Measurements from ENCODE around the gene EPHA4.

Gene EPHA4

GRCh38 chr2:221425891-221426290 lies 146.2 kb downstream of the EPHA4 start:
- TF ChIP-seq REST (IDR thresholded peaks at IDR 0.05; ENCODE audit: low read depth) (no peak), EP300 (IDR thresholded peaks at IDR 0.05; ENCODE audit: borderline replicate concordance) (no peak), MAX (IDR thresholded peaks at IDR 0.05) (no peak), NFIC (IDR thresholded peaks at IDR 0.05) (no peak), TCF12 (IDR thresholded peaks at IDR 0.05; ENCODE audit: low read depth) (no peak), TEAD4 (IDR thresholded peaks at IDR 0.05) (no peak), EGR1 (IDR thresholded peaks at IDR 0.05) (no peak), RAD21 (IDR thresholded peaks at IDR 0.05; ENCODE audit: low read depth) (no peak), YY1 (IDR thresholded peaks at IDR 0.05; ENCODE audit: low read depth) (no peak), CREB1 (IDR thresholded peaks at IDR 0.05; ENCODE audit: low read depth) (no peak), TAF1 (IDR thresholded peaks at IDR 0.05; ENCODE audit: low read depth) (no peak), FOXM1 (IDR thresholded peaks at IDR 0.05; ENCODE audit: borderline replicate concordance, low read depth) (no peak), CEBPB (IDR thresholded peaks at IDR 0.05) (no peak), ZBTB7A (IDR thresholded peaks at IDR 0.05; ENCODE audit: low read depth) (no peak)

- TF ChIP-seq TAF1 (IDR thresholded peaks at IDR 0.05; ENCODE audit: low read depth) = no peak
- no peak for TF ChIP-seq RAD21 (IDR thresholded peaks at IDR 0.05; ENCODE audit: low read depth)
- no peak for TF ChIP-seq TEAD4 (IDR thresholded peaks at IDR 0.05)
- no peak for TF ChIP-seq NFIC (IDR thresholded peaks at IDR 0.05)
- no peak for TF ChIP-seq YY1 (IDR thresholded peaks at IDR 0.05; ENCODE audit: low read depth)
Measured at GRCh38 chr2:221425353-221425752, 146.8 kb downstream of the EPHA4 start.

- no peak for TF ChIP-seq TCF12 (IDR thresholded peaks at IDR 0.05; ENCODE audit: low read depth)
- no peak for TF ChIP-seq EGR1 (IDR thresholded peaks at IDR 0.05)
- TF ChIP-seq NFIC (IDR thresholded peaks at IDR 0.05) = no peak
- no peak for TF ChIP-seq REST (IDR thresholded peaks at IDR 0.05; ENCODE audit: low read depth)
- no peak for TF ChIP-seq FOXM1 (IDR thresholded peaks at IDR 0.05; ENCODE audit: borderline replicate concordance, low read depth)
- no peak for TF ChIP-seq EP300 (IDR thresholded peaks at IDR 0.05; ENCODE audit: borderline replicate concordance)
- TF ChIP-seq CREB1 (IDR thresholded peaks at IDR 0.05; ENCODE audit: low read depth) = no peak
- TF ChIP-seq CEBPB (IDR thresholded peaks at IDR 0.05) = no peak
- no peak for TF ChIP-seq USF1 (IDR thresholded peaks at IDR 0.05)
- TF ChIP-seq TEAD4 (IDR thresholded peaks at IDR 0.05) = no peak
Measured at GRCh38 chr2:221423210-221423804, 148.8 kb downstream of the EPHA4 start.

GRCh38 chr2:221422516-221423209 lies 149.4 kb downstream of the EPHA4 start:
- TF ChIP-seq YY1 (IDR thresholded peaks at IDR 0.05; ENCODE audit: low read depth) = no peak
- TF ChIP-seq FOXM1 (IDR thresholded peaks at IDR 0.05; ENCODE audit: borderline replicate concordance, low read depth) = no peak
- TF ChIP-seq REST (IDR thresholded peaks at IDR 0.05; ENCODE audit: low read depth) = no peak
- TF ChIP-seq USF1 (IDR thresholded peaks at IDR 0.05) = no peak
- no peak for TF ChIP-seq TEAD4 (IDR thresholded peaks at IDR 0.05)
- TF ChIP-seq TCF12 (IDR thresholded peaks at IDR 0.05; ENCODE audit: low read depth) = no peak
- TF ChIP-seq RAD21 (IDR thresholded peaks at IDR 0.05; ENCODE audit: low read depth) = no peak
- no peak for TF ChIP-seq NFIC (IDR thresholded peaks at IDR 0.05)
